GM12865 (cell line): Measurements from ENCODE around the gene CATSPERD.
A peak's percentile ranks its signal among the peaks of the same experiment; 100 is the strongest.

ENCODE experiments used
- DNase-seq: peaks from one replicate; pipeline ENCODE4 v3.0.0; 2010; ENCODE audit warnings: low read depth
- H3K4me3 ChIP-seq: 2 replicates; pipeline ENCODE4 v1.5.1; 2011; ENCODE audit warnings: mild to moderate bottlenecking, low read depth, low read length, control low read depth
- TF ChIP-seq, protein P1 (sequence below): IDR thresholded peaks from 2 replicates; pipeline ENCODE4 v1.5.1; 2011; ENCODE audit warnings: low read length, control low read depth, low read depth, inconsistent platforms; ENCODE audit not compliant: insufficient read depth; ENCODE audit errors: missing control alignments

The CATSPERD gene

DNA sequence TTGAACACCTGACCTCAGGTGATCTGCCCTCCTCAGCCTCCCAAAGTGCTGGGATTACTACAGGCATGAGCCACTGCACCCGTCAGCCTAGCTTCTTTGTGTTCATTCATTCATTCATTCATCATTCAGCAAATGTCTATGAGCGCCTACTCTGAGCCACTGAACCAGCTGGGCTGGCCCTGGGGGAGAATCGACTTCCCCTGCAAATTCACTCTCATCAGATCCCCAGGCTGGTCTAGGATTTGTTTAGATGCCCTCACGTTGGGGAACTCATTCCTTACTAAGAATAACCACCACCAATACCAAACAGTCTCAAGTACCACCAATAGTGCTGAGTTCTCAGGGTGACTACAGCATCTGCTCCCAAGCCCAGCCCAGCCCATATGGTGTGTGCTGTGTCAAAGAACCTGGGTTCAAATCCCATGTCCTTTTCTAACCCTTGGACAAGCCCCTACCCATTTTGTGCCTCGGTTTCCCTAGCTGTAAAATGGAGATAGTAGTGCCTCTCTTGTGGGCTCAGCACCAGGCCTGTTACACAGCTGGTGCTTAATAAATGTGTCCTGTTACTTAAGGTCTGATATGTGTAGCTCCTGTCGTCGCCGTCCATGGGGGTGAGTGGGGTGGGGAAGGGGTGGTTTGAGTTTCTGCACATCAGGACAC, 101.2 kb downstream of the CATSPERD start:
- no peak for DNase-seq
- TF ChIP-seq, protein P1, sequence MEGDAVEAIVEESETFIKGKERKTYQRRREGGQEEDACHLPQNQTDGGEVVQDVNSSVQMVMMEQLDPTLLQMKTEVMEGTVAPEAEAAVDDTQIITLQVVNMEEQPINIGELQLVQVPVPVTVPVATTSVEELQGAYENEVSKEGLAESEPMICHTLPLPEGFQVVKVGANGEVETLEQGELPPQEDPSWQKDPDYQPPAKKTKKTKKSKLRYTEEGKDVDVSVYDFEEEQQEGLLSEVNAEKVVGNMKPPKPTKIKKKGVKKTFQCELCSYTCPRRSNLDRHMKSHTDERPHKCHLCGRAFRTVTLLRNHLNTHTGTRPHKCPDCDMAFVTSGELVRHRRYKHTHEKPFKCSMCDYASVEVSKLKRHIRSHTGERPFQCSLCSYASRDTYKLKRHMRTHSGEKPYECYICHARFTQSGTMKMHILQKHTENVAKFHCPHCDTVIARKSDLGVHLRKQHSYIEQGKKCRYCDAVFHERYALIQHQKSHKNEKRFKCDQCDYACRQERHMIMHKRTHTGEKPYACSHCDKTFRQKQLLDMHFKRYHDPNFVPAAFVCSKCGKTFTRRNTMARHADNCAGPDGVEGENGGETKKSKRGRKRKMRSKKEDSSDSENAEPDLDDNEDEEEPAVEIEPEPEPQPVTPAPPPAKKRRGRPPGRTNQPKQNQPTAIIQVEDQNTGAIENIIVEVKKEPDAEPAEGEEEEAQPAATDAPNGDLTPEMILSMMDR = no peak

DNA sequence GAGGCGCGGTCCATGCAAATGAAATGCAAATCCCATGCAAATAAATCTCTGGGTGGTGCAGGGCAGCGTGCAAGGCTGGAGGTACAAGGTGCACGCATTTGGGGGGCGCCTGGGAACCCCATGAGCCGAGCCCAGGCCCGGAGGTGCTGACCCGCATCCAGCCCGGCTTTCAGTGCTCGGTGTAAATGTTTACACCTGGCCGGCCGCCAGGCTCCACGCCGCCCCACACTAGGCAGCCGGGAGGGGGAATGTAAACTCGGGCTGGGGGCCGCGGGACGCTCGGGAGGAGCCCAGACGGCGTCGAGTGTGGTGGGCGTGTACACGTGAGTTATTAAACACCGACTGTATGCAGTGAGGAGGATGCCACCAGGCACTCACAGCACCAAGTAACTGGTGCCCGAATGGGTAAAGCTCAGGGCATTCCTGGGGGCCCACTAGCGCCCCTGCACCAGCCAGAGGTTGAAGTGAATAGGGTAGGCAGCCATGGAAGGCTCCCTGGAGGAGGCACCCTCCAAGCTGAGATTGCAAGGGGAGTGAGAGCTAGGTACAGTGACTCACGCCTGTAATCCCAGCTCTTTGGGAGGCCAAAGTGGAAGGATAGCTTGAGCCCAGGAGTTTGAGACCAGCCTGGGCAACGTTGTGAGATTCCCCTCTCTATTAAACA, 101.9 kb downstream of the CATSPERD start:
- H3K4me3 ChIP-seq = no peak overlapping the region
- no peak for DNase-seq

More for the DNA sequence above, 101.2 kb downstream of the CATSPERD start:
- no peak overlapping the region for H3K4me3 ChIP-seq

DNA sequence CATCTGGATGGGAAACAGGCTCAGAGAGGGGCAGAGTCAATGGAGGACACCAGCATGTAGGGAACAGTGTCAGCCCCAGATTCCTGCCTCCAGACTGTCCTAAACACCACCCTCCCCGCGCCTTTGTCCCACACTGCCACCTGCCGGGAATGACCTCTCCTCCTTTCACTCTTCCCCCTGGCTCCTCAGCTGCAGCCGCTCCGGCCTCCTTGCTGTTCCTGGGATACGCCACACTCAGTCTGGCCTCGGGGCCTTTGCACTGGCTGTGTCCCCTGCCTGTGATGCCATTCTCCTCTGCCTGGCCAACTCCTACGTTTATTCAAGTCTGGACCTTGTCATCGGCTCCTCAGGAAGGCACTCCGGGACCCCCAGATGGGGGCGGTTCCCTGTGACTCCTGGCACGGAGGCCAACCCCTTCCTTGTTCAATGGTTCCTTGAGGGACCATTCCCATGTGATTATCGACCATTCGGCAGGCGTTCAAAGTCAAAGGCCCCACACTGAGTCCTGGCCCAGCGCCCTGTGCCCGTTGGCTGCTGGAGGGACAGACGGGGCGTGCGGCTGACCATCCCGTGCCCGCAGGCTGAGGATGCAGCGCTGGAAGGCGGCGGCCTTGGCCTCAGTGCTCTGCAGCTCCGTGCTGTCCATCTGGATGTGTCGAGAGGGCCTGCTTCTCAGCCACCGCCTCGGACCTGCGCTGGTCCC, 103.3 kb downstream of the CATSPERD start:
- TF ChIP-seq, protein P1 = peak; percentile 1
- no peak overlapping the region for H3K4me3 ChIP-seq
- DNase-seq = no peak

More for the DNA sequence above, 101.9 kb downstream of the CATSPERD start:
- TF ChIP-seq, protein P1 = no peak

DNA sequence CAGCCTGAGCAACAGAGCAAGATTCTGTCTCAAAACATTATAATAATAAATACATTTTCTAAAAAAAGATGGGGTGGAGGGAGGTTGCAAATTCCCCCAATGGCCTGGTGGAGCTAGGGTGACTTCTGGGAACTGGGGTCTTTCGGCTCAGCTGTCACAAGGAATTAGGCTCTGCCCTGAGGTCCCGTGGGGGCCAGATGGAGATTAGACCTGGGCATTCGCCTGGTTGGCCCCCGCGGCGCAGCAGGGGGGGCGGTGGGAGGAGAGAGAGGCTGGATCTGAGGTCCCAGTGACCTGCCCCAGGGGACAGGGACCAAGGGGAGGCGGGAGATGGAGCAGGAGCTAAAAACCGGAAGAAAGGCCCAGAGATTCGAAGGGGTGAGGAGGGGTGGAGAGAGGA, 104.3 kb downstream of the CATSPERD start:
- no peak overlapping the region for H3K4me3 ChIP-seq
- TF ChIP-seq, protein P1 = no peak
- DNase-seq = no peak

DNA sequence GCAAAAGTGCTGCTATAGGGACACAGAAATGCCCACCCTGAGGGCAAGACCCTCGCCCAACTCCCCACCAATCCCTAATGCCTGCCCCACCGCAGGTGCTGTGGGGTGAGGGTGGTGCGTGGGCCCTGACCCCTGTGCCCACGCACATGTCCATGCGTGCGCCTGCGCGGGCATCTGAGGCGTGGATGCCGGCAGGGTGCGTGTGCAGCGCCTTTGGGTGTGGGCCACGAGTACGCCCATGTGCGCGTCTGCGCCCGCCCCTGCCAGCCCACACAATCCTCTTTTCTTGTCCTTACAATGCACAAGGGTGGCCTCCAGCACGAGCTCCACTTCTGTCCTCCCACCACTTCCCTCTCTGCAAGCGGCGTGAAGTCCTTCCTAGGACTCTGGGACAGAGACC, 104.7 kb downstream of the CATSPERD start:
- no peak overlapping the region for H3K4me3 ChIP-seq
- DNase-seq = no peak
- TF ChIP-seq, protein P1 = no peak

DNA sequence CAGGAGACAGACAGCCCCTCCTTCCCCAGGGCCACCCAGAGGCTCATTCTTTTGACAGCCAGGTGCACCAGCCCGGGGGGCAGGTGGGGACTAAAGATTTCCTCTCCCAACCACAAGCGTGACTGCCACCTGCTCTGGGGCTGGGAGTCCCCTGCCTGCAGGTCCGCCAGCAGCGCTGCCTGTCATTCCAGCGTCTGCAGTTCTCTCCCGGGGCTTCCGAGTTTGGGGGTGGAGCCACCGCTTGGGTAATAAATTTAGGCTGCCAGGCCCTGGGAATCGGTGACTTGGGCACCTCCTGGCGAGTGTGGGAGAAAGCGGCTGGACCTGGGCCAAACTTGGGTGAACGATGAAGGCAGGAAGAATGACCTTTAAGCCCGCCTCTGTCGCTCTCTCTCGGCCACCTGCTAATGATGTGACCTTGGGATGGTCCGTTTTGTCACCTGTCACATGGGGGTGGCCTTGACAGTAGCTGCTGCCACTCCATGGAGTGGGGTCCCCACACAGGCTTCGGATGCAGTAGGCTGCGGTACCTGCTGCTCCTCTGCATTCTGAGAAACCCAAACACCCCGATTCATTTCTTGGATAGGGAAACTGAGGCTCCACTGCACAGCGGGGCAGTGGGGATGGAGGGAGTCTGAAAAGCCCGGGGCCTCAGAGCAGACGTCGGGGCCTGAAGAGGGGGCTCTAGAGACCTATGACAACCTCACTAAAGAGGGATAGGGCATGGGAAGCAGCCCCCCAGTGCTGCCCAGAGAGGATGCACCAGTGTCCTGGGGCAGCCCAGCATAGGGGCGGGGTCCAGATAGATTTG, 106.3 kb downstream of the CATSPERD start:
- TF ChIP-seq, protein P1 = no peak
- H3K4me3 ChIP-seq = no peak overlapping the region; the same call in 1 of the 2 replicates
- peak; percentile 59 for DNase-seq
